GM19035 (cell line): ENCODE results near the gene APBB2.

Experiments used
- ATAC-seq: cut with Tn5 transposase; IDR thresholded peaks from one replicate; pipeline ENCODE4 v1.9.1; 2021; ENCODE audit not compliant: unreplicated experiment

Gene APBB2

DNA sequence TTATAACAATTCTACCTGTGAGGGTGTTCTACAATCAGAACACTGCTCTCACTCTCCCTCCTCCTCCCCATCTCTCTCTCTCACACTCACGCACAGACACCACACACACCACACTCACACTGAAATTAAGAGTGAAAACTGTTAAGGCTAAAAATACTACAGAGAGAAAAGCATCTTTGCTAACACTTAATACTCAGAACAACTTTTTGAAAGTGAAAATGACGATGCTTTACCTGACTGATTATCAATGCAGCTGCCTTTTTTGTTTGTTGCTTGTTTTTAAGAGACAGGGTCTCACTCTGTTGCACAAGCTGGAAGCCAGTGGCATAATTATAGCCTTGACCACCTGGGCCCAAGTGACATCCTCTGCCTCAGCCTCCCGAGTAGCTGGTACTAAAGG is 222.4 kb downstream of the APBB2 start:
- peak; percentile 55 for ATAC-seq

- ATAC-seq: no peak
Measured at GRCh38 chr4:40990899-40991265, 223.5 kb downstream of the APBB2 start.

DNA sequence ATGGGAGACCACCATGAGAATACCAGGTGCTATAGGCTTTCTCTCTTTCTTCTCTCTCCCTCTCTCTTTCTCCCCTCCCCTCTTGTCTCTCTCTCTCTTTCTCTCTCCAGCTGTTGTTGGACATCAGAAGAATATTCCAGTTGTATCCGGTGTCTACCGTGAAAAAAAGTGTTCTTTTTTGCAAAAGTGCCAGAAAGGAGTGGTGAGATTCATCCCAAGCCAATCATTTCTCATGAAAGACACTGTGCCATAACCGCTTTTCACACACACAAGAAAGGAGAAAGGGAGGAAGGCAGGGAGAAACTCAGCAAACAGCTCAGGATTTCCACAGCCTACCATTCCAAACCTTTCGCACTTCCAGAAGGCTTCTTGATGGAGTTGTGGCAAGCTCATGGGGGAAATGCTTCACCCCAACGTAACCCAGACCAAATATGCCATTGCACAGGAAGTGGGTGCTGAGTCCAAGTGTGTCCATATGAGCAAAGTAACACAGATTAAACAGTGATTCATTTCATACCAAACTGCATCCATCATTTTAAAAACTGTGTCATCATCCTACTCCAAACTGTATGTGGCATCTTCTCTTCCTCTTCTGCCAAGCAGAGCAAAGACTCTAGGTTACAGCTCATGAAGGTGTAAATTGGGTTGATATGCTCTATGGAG is 224.0 kb downstream of the APBB2 start:
- ATAC-seq: no peak

DNA sequence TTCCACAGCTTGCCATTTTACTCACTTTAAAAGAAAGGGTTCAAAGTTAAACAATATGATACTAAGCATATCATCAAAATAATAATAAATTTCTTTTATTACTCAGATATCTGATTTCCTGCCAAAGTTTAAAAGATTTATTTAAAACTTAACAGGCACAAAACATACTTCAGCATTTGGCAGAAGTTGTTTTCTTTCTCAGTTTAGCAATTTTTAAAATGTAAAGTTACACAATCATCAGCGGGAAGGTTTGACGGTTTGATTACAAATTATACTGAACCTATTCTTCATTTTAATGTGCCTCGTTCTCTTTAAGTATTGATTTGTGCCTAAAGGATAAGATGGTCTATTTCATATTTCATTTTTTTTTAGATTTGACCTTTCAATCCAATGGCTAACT is 227.2 kb downstream of the APBB2 start:
- no peak for ATAC-seq

- no peak for ATAC-seq
Measured at GRCh38 chr4:40986375-40986774, 228.0 kb downstream of the APBB2 start.

- no peak for ATAC-seq
Measured at GRCh38 chr4:40984051-40984450, 230.3 kb downstream of the APBB2 start.

- ATAC-seq: no peak
Measured at GRCh38 chr4:40980318-40980883, 233.9 kb downstream of the APBB2 start.

DNA sequence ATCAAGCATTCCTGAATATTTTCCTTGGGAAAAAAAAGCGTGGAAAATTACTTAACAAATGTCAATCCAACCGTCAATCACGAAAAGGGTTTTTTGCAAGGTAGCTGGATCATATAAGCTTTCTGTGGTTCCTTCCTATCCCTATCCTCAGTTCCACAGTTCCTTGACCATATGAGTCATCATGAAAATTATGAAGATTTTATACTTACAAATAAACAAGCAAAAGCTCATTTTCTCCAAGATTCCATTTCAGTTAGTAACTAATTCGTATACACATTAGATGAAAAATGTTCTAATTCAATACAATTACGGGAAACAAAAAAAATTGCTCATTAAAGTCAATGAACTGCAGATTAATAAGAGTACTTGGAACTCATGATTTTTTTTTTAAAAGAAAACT is 235.8 kb downstream of the APBB2 start:
- no peak for ATAC-seq

DNA sequence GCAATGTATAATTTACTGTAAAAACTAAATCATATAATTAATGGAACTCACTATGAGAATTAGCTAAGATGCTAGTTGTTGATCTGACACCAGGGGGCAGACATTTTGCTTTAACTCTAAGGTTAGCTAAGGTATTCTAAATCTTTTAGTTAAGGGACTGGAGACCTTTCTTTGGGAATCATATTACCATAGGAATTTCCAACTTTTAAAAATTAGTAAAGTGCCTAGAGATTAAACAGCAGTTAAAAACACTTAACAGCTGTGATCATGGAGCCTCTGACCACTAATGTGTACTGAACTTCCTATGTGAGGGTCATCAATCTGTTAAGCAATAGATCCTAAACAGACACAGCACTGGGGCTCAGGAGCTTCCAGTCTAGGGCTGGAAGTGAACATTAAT is 238.0 kb downstream of the APBB2 start:
- peak; percentile 72 for ATAC-seq

DNA sequence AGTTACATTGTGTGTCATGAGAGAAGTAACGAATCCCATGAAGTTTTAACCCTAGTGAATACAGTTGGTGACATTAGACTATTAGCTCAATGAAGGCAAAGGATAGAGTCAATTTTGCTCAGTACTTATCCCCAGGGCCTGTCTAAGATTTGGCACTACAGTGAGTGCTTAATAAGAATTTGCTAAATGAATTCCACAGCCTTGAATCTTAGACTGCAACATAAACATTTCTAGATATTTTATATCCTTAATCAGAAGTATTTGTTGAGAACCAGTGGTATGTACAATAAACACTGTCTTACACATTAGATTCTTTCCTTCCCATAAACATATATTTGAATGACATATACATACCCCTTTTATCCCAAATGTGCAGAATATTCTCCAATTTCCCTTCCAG is 241.6 kb downstream of the APBB2 start:
- ATAC-seq: no peak

GRCh38 chr4:40971338-40971737 is 243.0 kb downstream of the APBB2 start:
- no peak for ATAC-seq

DNA sequence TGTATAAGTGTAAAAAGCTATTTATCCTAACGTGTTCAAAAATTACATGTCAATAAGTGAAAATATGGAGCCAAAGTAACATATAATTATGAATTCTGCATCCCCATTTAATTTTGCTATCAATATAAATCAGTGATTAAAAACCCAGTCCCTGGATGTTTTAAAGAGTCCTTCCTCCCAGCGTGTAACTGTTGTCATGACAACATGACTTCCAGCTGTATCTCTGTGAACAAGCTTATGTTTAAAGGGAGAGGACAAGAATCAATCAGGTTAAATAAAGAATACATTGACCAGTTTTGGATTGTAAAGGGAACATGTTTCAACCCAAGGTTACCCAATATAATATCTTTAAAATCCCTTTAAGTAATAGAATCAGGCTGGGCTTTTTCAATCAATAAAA is 244.8 kb downstream of the APBB2 start:
- ATAC-seq: no peak

DNA sequence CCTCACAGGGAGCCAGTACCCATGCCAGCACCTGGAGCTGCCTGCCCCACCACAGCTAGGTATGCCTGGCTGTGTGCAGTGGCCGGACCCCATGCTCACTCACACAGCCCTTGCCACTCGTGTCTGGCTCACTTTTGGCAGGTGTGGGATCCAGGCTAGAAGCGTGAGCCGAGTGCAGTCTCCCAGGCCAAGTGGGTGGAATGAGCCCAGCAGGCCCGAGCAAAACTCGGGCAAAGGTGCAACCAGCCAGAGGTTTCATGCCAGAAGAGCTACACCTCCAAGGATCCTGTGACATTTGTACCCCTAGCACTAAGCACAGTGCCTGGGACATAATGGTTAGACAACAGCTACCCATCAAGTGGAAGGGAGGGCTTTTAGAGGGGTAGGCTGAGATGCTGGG is 246.8 kb downstream of the APBB2 start:
- ATAC-seq: no peak

DNA sequence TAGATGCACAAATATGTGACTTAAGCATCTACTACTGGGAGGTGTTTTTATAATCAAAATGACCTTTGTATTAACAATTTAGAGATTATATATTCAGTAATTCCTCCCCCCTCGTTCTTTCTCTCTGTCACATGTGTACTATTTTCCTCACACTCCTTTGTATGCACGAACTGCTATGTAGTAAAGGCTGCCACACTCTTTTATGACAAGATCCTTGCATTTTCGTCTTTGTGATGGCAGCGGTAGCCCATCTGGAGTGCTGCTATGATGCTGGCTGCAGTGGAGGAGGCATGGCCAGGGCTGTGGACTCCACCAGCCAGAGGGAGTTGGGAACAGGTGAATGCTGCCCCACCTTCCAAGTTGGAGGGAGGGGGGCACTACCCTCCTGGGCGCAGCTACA is 248.3 kb downstream of the APBB2 start:
- ATAC-seq: no peak

- ATAC-seq: no peak
Measured at GRCh38 chr4:40963897-40964478, 250.4 kb downstream of the APBB2 start.

DNA sequence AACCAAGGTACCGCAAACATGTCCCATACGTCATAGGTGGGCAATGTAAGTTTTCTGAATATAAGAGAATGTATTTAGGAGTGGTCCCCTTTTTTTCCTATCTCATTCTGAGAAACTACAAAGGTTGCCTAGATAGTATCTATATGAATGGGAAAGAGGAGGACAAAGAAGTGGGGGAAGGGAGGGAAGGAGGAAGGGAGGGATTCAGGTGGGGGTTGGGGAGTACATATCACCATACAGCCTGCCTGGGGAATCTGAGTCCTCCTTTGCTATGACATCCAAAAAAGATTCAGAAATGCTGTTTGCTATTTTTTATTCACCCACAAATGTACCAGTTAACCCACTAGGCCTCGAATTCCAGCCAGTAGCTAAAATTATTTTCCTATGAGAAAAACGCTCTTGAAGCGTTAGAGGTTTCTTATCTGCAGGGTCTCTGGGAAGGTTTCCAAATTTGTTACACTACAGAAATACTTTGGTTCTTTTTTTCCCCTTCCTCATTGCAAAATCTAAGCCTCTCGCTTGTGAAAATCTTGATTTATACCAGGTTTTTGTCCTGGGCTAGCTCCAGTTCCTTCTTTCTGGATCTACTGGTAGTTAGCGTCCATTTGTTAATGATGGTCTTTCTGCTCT is 251.7 kb downstream of the APBB2 start:
- no peak for ATAC-seq

DNA sequence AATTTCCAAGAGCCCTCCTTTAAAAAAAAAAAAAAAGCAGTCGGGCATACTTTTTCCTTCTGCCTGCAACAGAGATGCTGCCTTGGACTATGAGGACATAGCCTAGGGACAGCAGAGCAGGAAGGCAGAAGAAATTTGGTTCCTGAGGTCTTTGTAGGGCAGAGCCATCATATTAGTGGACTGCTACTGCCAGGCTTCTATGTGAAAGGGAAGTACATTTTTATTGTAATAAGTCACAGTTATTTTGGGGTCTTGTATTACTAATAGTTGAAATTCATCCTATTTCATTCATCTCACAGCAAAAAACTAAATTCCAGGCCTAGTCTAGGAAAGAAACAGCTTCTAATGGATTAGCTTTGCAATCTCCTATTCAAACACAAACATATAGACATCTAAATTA is 253.4 kb downstream of the APBB2 start:
- ATAC-seq: no peak

DNA sequence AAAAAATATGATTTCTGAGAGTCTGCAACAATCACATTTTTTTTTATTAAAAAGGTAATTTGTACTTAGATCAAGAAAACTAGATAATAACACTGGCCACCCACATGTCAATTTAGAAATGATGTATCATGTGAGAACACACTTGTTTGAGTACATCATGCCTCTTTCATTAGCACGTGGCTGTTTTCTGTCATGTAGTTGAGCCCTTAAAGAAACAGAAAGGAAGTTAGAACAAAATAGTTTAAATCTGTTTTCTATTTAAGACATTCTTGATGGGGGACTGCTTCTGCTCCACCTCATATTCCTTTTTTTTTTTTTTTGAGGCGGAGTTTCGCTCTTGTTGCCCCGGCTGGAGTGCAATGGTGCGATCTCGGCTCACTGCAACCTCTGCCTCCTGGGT is 257.1 kb downstream of the APBB2 start:
- no peak for ATAC-seq

GRCh38 chr4:40956721-40957255 is 257.6 kb downstream of the APBB2 start:
- ATAC-seq: no peak

GRCh38 chr4:40954088-40954668 is 260.2 kb downstream of the APBB2 start:
- ATAC-seq: no peak

DNA sequence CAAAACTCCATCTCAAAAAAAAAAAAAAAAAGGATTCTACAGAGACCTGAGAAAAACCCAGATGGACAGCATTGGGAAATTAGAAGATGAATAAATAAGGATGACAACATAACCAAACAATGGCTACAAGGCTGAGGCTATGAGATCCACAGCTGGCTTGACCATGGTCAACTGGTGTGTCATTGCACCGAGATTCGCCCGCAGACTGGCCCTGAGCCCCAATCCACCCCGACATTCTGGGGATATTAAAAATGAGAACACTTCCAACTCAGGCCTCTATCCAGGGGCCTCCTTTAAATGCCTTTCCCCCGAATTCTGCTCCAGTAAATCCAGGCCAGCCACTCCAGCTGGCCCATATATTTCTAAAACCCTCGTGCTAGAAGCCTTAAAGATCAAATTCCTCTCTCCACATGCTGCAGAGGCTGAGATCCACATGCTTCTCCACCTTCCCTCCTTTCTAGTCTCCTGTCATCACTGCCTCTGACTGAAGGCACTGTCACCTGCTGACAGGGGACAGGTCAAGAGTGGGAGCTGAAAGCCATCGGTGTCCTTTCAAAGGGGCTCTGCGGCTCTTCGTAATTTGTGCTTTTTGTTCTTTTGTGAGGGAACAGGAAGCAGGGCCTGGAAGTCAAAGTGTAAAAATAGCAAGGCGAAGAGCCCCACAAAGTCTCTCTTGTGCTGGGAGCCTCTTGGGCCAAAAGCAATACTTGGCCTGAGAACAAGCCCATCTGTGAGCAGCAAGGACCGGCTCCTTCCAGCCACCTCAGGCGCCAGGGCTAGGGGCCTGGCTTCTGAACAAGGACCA is 260.9 kb downstream of the APBB2 start:
- no peak for ATAC-seq
